ENCODE results near the gene HOMER2.

HOMER2 gene

GRCh38 chr15:82881747-82882146 lies 70.8 kb downstream of the HOMER2 start (continued):
- no peak for TF ChIP-seq PRDM2 (tag by site-specific recombination; IDR thresholded peaks at IDR 0.05; ENCODE audit: borderline replicate concordance)

GRCh38 chr15:82880704-82881103 lies 71.8 kb downstream of the HOMER2 start:
- ChIA-PET CTCF (interaction anchor here (1.1 kb wide), 1 partner anchor 119 kb away, joined by 3 read pairs; no protein-coding TSS in a partner anchor), POLR2A (no interaction called here)

More at GRCh38 chr15:82880704-82881103, 71.8 kb downstream of the HOMER2 start:
- Histone ChIP-seq H3K9me3 (ENCODE audit: control insufficient read depth, insufficient read depth, low read depth, low read length) (no peaks in the 10 kb centered on the region), H3K4me3 (ENCODE audit: low read depth, low read length) (no peak overlapping the region), H3K4me1 (ENCODE audit: control insufficient read depth, insufficient read depth, low read length) (no peaks in the 10 kb centered on the region), H3K27ac (ENCODE audit: extremely low read depth, low read depth, low read length) (no peak overlapping the region), H3K36me3 (ENCODE audit: control insufficient read depth in 2 of 2, insufficient read depth in 1 of 2, low read length in 2 of 2) (no peaks in the 10 kb centered on the region; a peak in 1 of 3 replicates)
- TF ChIP-seq ZNF544 (tag by site-specific recombination; IDR thresholded peaks at IDR 0.05) (no peak), SCRT1 (tag by site-specific recombination; IDR thresholded peaks at IDR 0.05; ENCODE audit: borderline replicate concordance) (peak; percentile 77), TRIM28 (IDR thresholded peaks at IDR 0.05; ENCODE audit: borderline replicate concordance, low read length) (no peak), ZNF391 (tag by site-specific recombination; IDR thresholded peaks at IDR 0.05; ENCODE audit: borderline replicate concordance, low read depth) (no peak), SCRT2 (tag by site-specific recombination; IDR thresholded peaks at IDR 0.05) (peak; percentile 73), ZNF148 (tag by site-specific recombination; IDR thresholded peaks at IDR 0.05; ENCODE audit: borderline replicate concordance) (no peak), ZNF398 (tag by site-specific recombination; IDR thresholded peaks at IDR 0.05) (no peak), ZNF169 (tag by site-specific recombination; IDR thresholded peaks at IDR 0.05) (no peak), KLF8 (tag by site-specific recombination; IDR thresholded peaks at IDR 0.05) (no peak), EGR2 (tag by site-specific recombination; IDR thresholded peaks at IDR 0.05; ENCODE audit: low read depth) (no peak), AEBP2 (tag by site-specific recombination; IDR thresholded peaks at IDR 0.05; ENCODE audit: borderline replicate concordance) (no peak), ZNF777 (tag by site-specific recombination; IDR thresholded peaks at IDR 0.05; ENCODE audit: borderline replicate concordance) (no peak)

All from HEK293 (cell line).